K562 (cell line): ENCODE measurements around the gene SHISAL1. TPM values are rescaled to one million over a fixed set of nuclear protein-coding genes. Genes with fewer than 3 reads are reported as not detected.

Experiments used
- ATAC-seq: fragments of 200-7000 bp; cut with Tn5 transposase; 3 replicates; pipeline ENCODE4 v1.9.1; 2020; ENCODE audit warnings: moderate library complexity
- BruUV-seq: library from RNA; stranded (reverse); fragments of 400-500 nt; replicated peaks from 2 replicates; lab custom pipeline; 2021; lab: Mats Ljungman, UMichigan
- CTCF ChIA-PET: fragments of 300-600 bp; formaldehyde crosslinking; extraction: SDS; loops from one replicate; lab custom pipeline; 2021; ENCODE audit warnings: low intra/inter-chr PET ratio; lab: Yijun Ruan, JAX
- POLR2A ChIA-PET: fragments of 300-600, 350-650 bp; sonication (Branson Sonifier 250); formaldehyde crosslinking; extraction: SDS; loops from one replicate; lab custom pipeline; 2021; ENCODE audit warnings: antibody characterized with exemption, inconsistent platforms; lab: Yijun Ruan, JAX
- DNase-seq, 4 experiments: peaks; one replicate each; pipeline versions ENCODE4 v3.0.0 to v3.0.0-alpha.2; 2011 to 2018; ENCODE audit warnings: low spot score in 3 of 4, mixed read lengths in 3 of 4; ENCODE audit errors: extremely low read depth in 1 of 4
- FAIRE-seq: peaks from 2 replicates; lab custom pipeline; 2011; peaks lifted over from hg19 to GRCh38; lab: Jason Lieb, UNC
- H2AFZ ChIP-seq: 2 replicates; pipeline ENCODE4 v1.6.0; 2011; ENCODE audit warnings: low read depth, low read length, control low read depth, inconsistent platforms
- H3K27ac ChIP-seq: fragments of 200-600 bp; 3 replicates; pipeline ENCODE4 v1.8.0; 2011; ENCODE audit warnings: low read depth, mild to moderate bottlenecking, control low read depth, inconsistent platforms, low read length, moderate library complexity, mixed read lengths; ENCODE audit errors: extremely low read depth
- H3K27me3 ChIP-seq, 2 experiments: fragments of 300-600 bp in 1 of 2; 2 replicates in 1 of 2; 3 replicates in 1 of 2; pipeline versions ENCODE4 v1.6.0 to v1.8.0; 2011; ENCODE audit warnings: inconsistent platforms in 2 of 2, low read length in 2 of 2, mild to moderate bottlenecking in 1 of 2, mixed read lengths in 1 of 2, moderate library complexity in 1 of 2; ENCODE audit not compliant: control insufficient read depth in 2 of 2, insufficient read depth in 2 of 2
- H3K36me3 ChIP-seq: fragments of 300-600 bp; 3 replicates; pipeline ENCODE4 v1.8.0; 2011; ENCODE audit warnings: mild to moderate bottlenecking, low read length, inconsistent platforms; ENCODE audit not compliant: control insufficient read depth, insufficient read depth
- H3K4me1 ChIP-seq, 2 experiments: fragments of 200-600 bp in 1 of 2; replicated peaks in 1 of 2; 2 replicates in 1 of 2; 3 replicates in 1 of 2; pipeline versions ENCODE4 v1.5.1 to v1.8.0; 2011; ENCODE audit warnings: inconsistent platforms in 2 of 2, low read length in 2 of 2, mild to moderate bottlenecking in 1 of 2, mixed read lengths in 1 of 2, moderate library complexity in 1 of 2; ENCODE audit not compliant: control insufficient read depth in 2 of 2, insufficient read depth in 2 of 2
- H3K4me2 ChIP-seq: 2 replicates; pipeline ENCODE4 v1.6.1; 2011; ENCODE audit warnings: low read length, control low read depth, inconsistent platforms, mixed read lengths; ENCODE audit not compliant: insufficient read depth
- H3K4me3 ChIP-seq: fragments of 200-600 bp; sonication (generic), shearing (Covaris generic); 2 replicates; pipeline ENCODE4 v1.5.1; 2016; ENCODE audit warnings: control low read depth, inconsistent platforms
- H3K79me2 ChIP-seq: fragments of 200-600 bp; 3 replicates; pipeline ENCODE4 v1.8.0; 2011; ENCODE audit warnings: low read length, inconsistent platforms; ENCODE audit not compliant: control insufficient read depth, insufficient read depth
- H3K9ac ChIP-seq, 2 experiments: 2 replicates each; pipeline versions ENCODE4 v1.6.0 to v1.6.1; 2011; ENCODE audit warnings: low read depth in 2 of 2, low read length in 2 of 2, control low read depth in 1 of 2, inconsistent platforms in 1 of 2, mild to moderate bottlenecking in 1 of 2, mixed read lengths in 1 of 2; ENCODE audit not compliant: insufficient read depth in 1 of 2
- H3K9me1 ChIP-seq: one replicate; pipeline ENCODE4 v1.6.0; 2011; ENCODE audit warnings: inconsistent platforms, mild to moderate bottlenecking, low read length, moderate library complexity; ENCODE audit not compliant: control insufficient read depth, insufficient read depth
- H3K9me3 ChIP-seq: replicated peaks from 2 replicates; pipeline ENCODE4 v1.5.1; 2011; ENCODE audit warnings: low read depth, low read length, inconsistent platforms; ENCODE audit not compliant: control insufficient read depth, insufficient read depth
- H4K20me1 ChIP-seq: replicated peaks from 2 replicates; pipeline ENCODE4 v1.6.1; 2011; ENCODE audit warnings: low read length, inconsistent platforms, mixed read lengths; ENCODE audit not compliant: control insufficient read depth, insufficient read depth
- MIER1 ChIP-seq: fragments of 450-650 bp; IDR thresholded peaks from 2 replicates; pipeline ENCODE4 v1.6.1; 2016; ENCODE audit warnings: antibody characterized with exemption, mild to moderate bottlenecking, low read depth
- NCOA4 ChIP-seq: fragments of 450-650 bp; IDR thresholded peaks from 2 replicates; pipeline ENCODE4 v1.6.1; 2018; ENCODE audit warnings: mild to moderate bottlenecking; ENCODE audit not compliant: partially characterized antibody
- NONO ChIP-seq, 2 experiments: fragments of 200-400 bp in 1 of 2; fragments of 450-650 bp in 1 of 2; formaldehyde crosslinking in 1 of 2; IDR thresholded peaks; 2 replicates each; pipeline ENCODE4 v1.6.1; 2017; ENCODE audit warnings: low read depth in 2 of 2, mild to moderate bottlenecking in 2 of 2, moderate library complexity in 2 of 2, low read length in 1 of 2
- SOX6 ChIP-seq: fragments of 450-650 bp; IDR thresholded peaks from 2 replicates; pipeline ENCODE4 v1.6.1; 2014; ENCODE audit warnings: mild to moderate bottlenecking
- TEAD4 ChIP-seq, 2 experiments: sonication (generic) in 1 of 2; formaldehyde crosslinking in 1 of 2; IDR thresholded peaks; 2 replicates each; pipeline versions ENCODE4 v1.6.1 to v1.8.0; 2012 to 2022; ENCODE audit warnings: borderline replicate concordance in 1 of 2, inconsistent platforms in 1 of 2, low read length in 1 of 2, mild to moderate bottlenecking in 1 of 2, missing genetic modification reagents in 1 of 2
- ZNF133 ChIP-seq: fragments of 250-450 bp; sonication (Bioruptor Pico); IDR thresholded peaks from 2 replicates; pipeline ENCODE4 v1.4.0; 2020; ENCODE audit warnings: mild to moderate bottlenecking
- ZNF23 ChIP-seq: fragments of 250-450 bp; sonication (Bioruptor Pico); IDR thresholded peaks from 2 replicates; pipeline ENCODE4 v1.4.0; 2020; ENCODE audit warnings: mild to moderate bottlenecking
- ZNF324 ChIP-seq: fragments of 250-450 bp; sonication (Bioruptor Pico); IDR thresholded peaks from 2 replicates; pipeline ENCODE4 v1.4.0; 2020; ENCODE audit warnings: mild to moderate bottlenecking
- ZNF586 ChIP-seq: fragments of 450-650 bp; formaldehyde crosslinking; conservative IDR thresholded peaks from 2 replicates; pipeline ENCODE4 v1.4.0; 2020; ENCODE audit warnings: mild to moderate bottlenecking, moderate library complexity
- ZNF609 ChIP-seq: sonication (generic); formaldehyde crosslinking; IDR thresholded peaks from 2 replicates; pipeline ENCODE4 v1.8.1; 2023; ENCODE audit warnings: missing genetic modification reagents, mild to moderate bottlenecking, borderline replicate concordance
- ZNF778 ChIP-seq: fragments of 450-650 bp; formaldehyde crosslinking; IDR thresholded peaks from 2 replicates; pipeline ENCODE4 v1.4.0; 2020; ENCODE audit warnings: mild to moderate bottlenecking, moderate library complexity
- WGBS: fragments of 100-300 bp; shearing (Covaris generic); methylation state at CpG from one replicate; pipeline ENCODE4 v1.1.6; 2016; ENCODE audit warnings: low coverage, mixed read lengths; ENCODE audit not compliant: insufficient coverage; ENCODE audit errors: missing lambda C conversion rate; 5-methylcytosine and 5-hydroxymethylcytosine counted together
- in situ Hi-C: fragments of 300-500 bp; cut with MboI; formaldehyde crosslinking; loops from 4 replicates; pipeline ENCODE4 v1.15.0; 2018; ENCODE audit warnings: inconsistent platforms, mixed read lengths
- intact Hi-C: fragments of 100-400 bp; cut with micrococcal nuclease; formaldehyde crosslinking; loops from 2 replicates; pipeline ENCODE4 v1.14.2; 2022
- polyA plus RNA-seq, 8 experiments: library from polyadenylated mRNA; depleted of rRNA in 4 of 8; stranded (reverse) in 5 of 8; unstranded in 3 of 8; fragments of >200 nt; fragmentation: Nextera tagmentation in 2 of 8; fragmentation: Illumina TruSeq in 1 of 8; extraction: Ambion mirVana in 2 of 8; extraction: Trizol in 1 of 8; gene quantifications; 2 replicates each; pipeline versions ENCODE4 v1.2.1 to v1.2.3, GENCODE V29; 2011 to 2014; ENCODE audit warnings: inconsistent platforms in 1 of 8, missing spikeins in 1 of 8
- total RNA-seq, 7 experiments: library from RNA; depleted of rRNA in 6 of 7; stranded (reverse); fragments of >200 nt in 6 of 7; fragmentation: Illumina TruSeq in 2 of 7; extraction: Trizol in 2 of 7; gene quantifications; 2 replicates each; pipeline versions ENCODE4 v1.2.1 to v1.2.3, GENCODE V29; 2011 to 2021; ENCODE audit warnings: low replicate concordance in 1 of 7

SHISAL1 gene
- total and polyA plus RNA-seq, 9 of the 15 experiments (the other 6 are each of a cell fraction or from before 2014, with no cell fraction given) = not detected

GRCh38 chr22:44349594-44349993, 36.8 kb upstream of the SHISAL1 start:
- DNase-seq = no peak
- FAIRE-seq = no peak
- Histone ChIP-seq H3K79me2 (no peaks in the 10 kb centered on the region), H3K9ac (no peak overlapping the region), H4K20me1 (no peaks in the 10 kb centered on the region), H2AFZ (no peak overlapping the region), H3K27ac (no peak overlapping the region), H3K27me3 (no peaks in the 10 kb centered on the region; a peak in 1 of 5 replicates), H3K9me3 (no peaks in the 10 kb centered on the region), H3K9me1 (no peaks in the 10 kb centered on the region), H3K4me1 (no peaks in the 10 kb centered on the region), H3K4me2 (no peak overlapping the region), H3K36me3 (no peaks in the 10 kb centered on the region), H3K4me3 (no peak overlapping the region)
- WGBS = 4% methylated on average over 3 of the region's 5 CpGs
- ChIA-PET CTCF (no interaction called here), POLR2A (no interaction called here)
- intact Hi-C loops (no loop called here), in situ Hi-C loops (no loop called here)
- TF ChIP-seq SOX6 (no peak), MIER1 (no peak)
- no TSS peak for BruUV-seq
- ATAC-seq = no peak

DNA sequence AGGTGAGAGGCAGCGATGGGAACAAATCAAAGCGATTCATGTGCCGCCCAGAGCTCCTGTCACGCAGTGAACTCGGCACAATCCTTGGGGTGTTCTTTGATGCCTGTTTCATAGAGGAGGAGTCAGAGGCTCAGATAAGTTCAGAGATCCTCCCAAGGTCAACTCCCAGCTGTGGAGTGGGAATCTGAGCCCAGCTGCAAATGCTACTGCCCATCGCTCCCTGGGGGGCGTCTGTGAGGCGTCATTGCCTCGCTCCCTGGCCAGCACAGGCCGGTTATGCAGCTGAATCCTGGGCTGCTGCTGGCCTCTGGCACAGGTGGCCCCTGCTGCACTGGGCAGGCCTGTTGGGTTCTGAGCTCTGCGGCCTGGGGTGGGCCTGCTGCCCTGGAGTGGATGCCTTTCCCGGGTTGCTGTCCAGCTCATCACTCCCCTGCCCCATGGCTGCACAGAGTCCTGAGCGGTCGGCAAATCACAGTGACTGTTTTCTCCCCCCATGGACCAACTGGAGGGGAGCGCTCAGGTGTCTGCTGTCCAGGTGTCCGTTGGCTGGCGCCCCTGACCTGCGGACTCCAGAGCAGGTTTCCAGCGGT, 36.3 kb upstream of the SHISAL1 start:
- H3K9me3 ChIP-seq = no peaks in the 10 kb centered on the region
- no peaks in the 10 kb centered on the region for H3K79me2 ChIP-seq
- H3K27me3 ChIP-seq = no peaks in the 10 kb centered on the region; a peak in 1 of 5 replicates
- POLR2A ChIA-PET = interaction anchor here (0.9 kb wide), 1 partner anchor 9 kb away, joined by 3 read pairs; no protein-coding TSS in a partner anchor
- DNase-seq (no peak), ATAC-seq (no peak), FAIRE-seq (no peak)
- no peak overlapping the region for H3K4me2 ChIP-seq
- no peak overlapping the region for H3K4me3 ChIP-seq
- BruUV-seq = no TSS peak
- H3K36me3 ChIP-seq = no peaks in the 10 kb centered on the region
- CTCF ChIA-PET = no interaction called here
- H4K20me1 ChIP-seq = no peaks in the 10 kb centered on the region
- H3K9ac ChIP-seq = no peak overlapping the region
- H3K9me1 ChIP-seq = no peaks in the 10 kb centered on the region
- intact Hi-C loops (no loop called here), in situ Hi-C loops (no loop called here)
- no peak overlapping the region for H3K27ac ChIP-seq
- under 1% methylated on average over 17 of the region's 19 CpGs for WGBS
- no peak overlapping the region for H2AFZ ChIP-seq
- H3K4me1 ChIP-seq = no peaks in the 10 kb centered on the region
- TF ChIP-seq ZNF609 (CRISPR knock-in tag) = no peak
- TF ChIP-seq ZNF586 (CRISPR knock-in tag) = no peak
- no peak for TF ChIP-seq NCOA4
- TF ChIP-seq ZNF778 (CRISPR knock-in tag) = no peak
- no peak for TF ChIP-seq ZNF324
- no peak for TF ChIP-seq NONO (IDR thresholded peaks at IDR 0.05; ENCODE audit: low read depth in 2 of 2, low read length in 1 of 2)
- TF ChIP-seq TEAD4 (IDR thresholded peaks at IDR 0.05; ENCODE audit: low read length) = no peak
- TF ChIP-seq TEAD4 (CRISPR knock-in tag; IDR thresholded peaks at IDR 0.05; ENCODE audit: borderline replicate concordance) = no peak
- TF ChIP-seq ZNF23 (CRISPR knock-in tag) = no peak
- TF ChIP-seq ZNF133 (CRISPR knock-in tag) = no peak
